GM23338 (cell line): Measurements from ENCODE around the gene ATP5MC2. TPM values are rescaled to one million over a fixed set of nuclear protein-coding genes. Genes with fewer than 3 reads are reported as not detected.

Experiments
- ATAC-seq: fragments of 200-7000 bp; cut with Tn5 transposase; 3 replicates; pipeline ENCODE4 v1.9.1; 2020
- DNase-seq: peaks from one replicate; pipeline ENCODE4 v3.0.0-alpha.2; 2015; ENCODE audit warnings: low spot score
- H2AFZ ChIP-seq: fragments of 200-600 bp; sonication (generic); 2 replicates; pipeline ENCODE4 v1.8.0; 2016; ENCODE audit warnings: antibody characterized with exemption, mild to moderate bottlenecking, moderate library complexity
- H3F3A ChIP-seq: fragments of 200-600 bp; sonication (generic); replicated peaks from 2 replicates; pipeline ENCODE4 v1.8.0; 2017; ENCODE audit warnings: antibody characterized with exemption, mixed run types, low read depth
- H3K27ac ChIP-seq: fragments of 200-600 bp; sonication (generic); 2 replicates; pipeline ENCODE4 v1.6.1; 2016; ENCODE audit warnings: low read depth
- H3K27me3 ChIP-seq: fragments of 200-600 bp; sonication (generic); 2 replicates; pipeline ENCODE4 v1.8.0; 2016; ENCODE audit warnings: mild to moderate bottlenecking, mixed run types, moderate library complexity; ENCODE audit not compliant: insufficient read depth
- H3K36me3 ChIP-seq: fragments of 200-600 bp; sonication (generic); 2 replicates; pipeline ENCODE4 v1.8.0; 2016; ENCODE audit warnings: mild to moderate bottlenecking; ENCODE audit not compliant: insufficient read depth
- H3K4me1 ChIP-seq: fragments of 200-600 bp; sonication (generic); 2 replicates; pipeline ENCODE4 v1.8.0; 2016; ENCODE audit warnings: mild to moderate bottlenecking, moderate library complexity; ENCODE audit not compliant: insufficient read depth
- H3K4me2 ChIP-seq: fragments of 200-600 bp; sonication (generic); 2 replicates; pipeline ENCODE4 v1.7.1; 2017; ENCODE audit warnings: mixed run types
- H3K4me3 ChIP-seq: fragments of 200-600 bp; sonication (generic); 2 replicates; pipeline ENCODE4 v1.6.1; 2016; ENCODE audit warnings: mixed run types
- H3K79me2 ChIP-seq: fragments of 200-600 bp; sonication (generic); replicated peaks from 2 replicates; pipeline ENCODE4 v1.8.0; 2017; ENCODE audit warnings: mild to moderate bottlenecking; ENCODE audit not compliant: insufficient read depth
- H3K9me2 ChIP-seq: fragments of 200-600 bp; sonication (generic); 2 replicates; pipeline ENCODE4 v1.8.0; 2017; ENCODE audit not compliant: insufficient read depth
- H4K20me1 ChIP-seq: fragments of 200-600 bp; sonication (generic); replicated peaks from 2 replicates; pipeline ENCODE4 v1.8.0; 2017; ENCODE audit warnings: mild to moderate bottlenecking; ENCODE audit not compliant: insufficient read depth
- H3K27ac Mint-ChIP-seq: 2 replicates; pipeline ENCODE4 v1.8.0; 2020; ENCODE audit warnings: inconsistent platforms, mild to moderate bottlenecking, moderate library complexity, mixed read lengths
- H3K27me3 Mint-ChIP-seq: 3 replicates; pipeline ENCODE4 v1.8.0; 2022; ENCODE audit warnings: low read depth, mild to moderate bottlenecking, moderate library complexity, mixed read lengths, inconsistent platforms; ENCODE audit not compliant: insufficient read depth, poor library complexity
- H3K36me3 Mint-ChIP-seq: 3 replicates; pipeline ENCODE4 v1.8.0; 2021; ENCODE audit warnings: low read depth, mild to moderate bottlenecking, inconsistent platforms, moderate library complexity, mixed read lengths
- H3K4me1 Mint-ChIP-seq: 3 replicates; pipeline ENCODE4 v1.8.0; 2020; ENCODE audit warnings: mild to moderate bottlenecking, inconsistent platforms, mixed read lengths
- H3K4me3 Mint-ChIP-seq: 3 replicates; pipeline ENCODE4 v1.8.0; 2021; ENCODE audit warnings: moderate library complexity, mild to moderate bottlenecking, inconsistent platforms, mixed read lengths
- H3K9me3 Mint-ChIP-seq: 3 replicates; pipeline ENCODE4 v1.8.0; 2020; ENCODE audit warnings: moderate library complexity, mild to moderate bottlenecking, inconsistent platforms, mixed read lengths
- CREB1 ChIP-seq: fragments of 250-450 bp; sonication (Bioruptor Pico); IDR thresholded peaks from 2 replicates; pipeline ENCODE4 v1.5.0; 2020; ENCODE audit warnings: low read depth, mild to moderate bottlenecking, moderate library complexity
- CTCF ChIP-seq, 2 experiments: fragments of 200-600 bp in 1 of 2; sonication (generic) in 1 of 2; conservative IDR thresholded peaks; 2 replicates each; pipeline versions ENCODE4 v1.5.1 to v1.6.1; 2016 to 2017; ENCODE audit warnings: antibody characterized with exemption in 2 of 2, low read depth in 2 of 2, mild to moderate bottlenecking in 2 of 2, moderate library complexity in 1 of 2
- ETS1 ChIP-seq: IDR thresholded peaks from 2 replicates; pipeline ENCODE4 v1.6.1; 2016; ENCODE audit warnings: antibody characterized with exemption
- EZH2 ChIP-seq: fragments of 200-600 bp; sonication (generic); IDR thresholded peaks from one replicate; pipeline ENCODE4 v1.8.0; 2017; ENCODE audit warnings: antibody characterized with exemption, mild to moderate bottlenecking, low read depth; ENCODE audit not compliant: unreplicated experiment
- EZH2phosphoT487 ChIP-seq: fragments of 200-600 bp; sonication (generic); IDR thresholded peaks from one replicate; pipeline ENCODE4 v1.8.1; 2018; ENCODE audit warnings: antibody characterized with exemption; ENCODE audit not compliant: unreplicated experiment
- JUNB ChIP-seq: IDR thresholded peaks from one replicate; pipeline ENCODE4 v1.6.1; 2016; ENCODE audit warnings: antibody characterized with exemption; ENCODE audit not compliant: unreplicated experiment
- NANOG ChIP-seq: IDR thresholded peaks from 2 replicates; pipeline ENCODE4 v1.6.1; 2016; ENCODE audit warnings: antibody characterized with exemption, borderline replicate concordance
- POLR2AphosphoS5 ChIP-seq: IDR thresholded peaks from 2 replicates; pipeline ENCODE4 v1.6.1; 2016; ENCODE audit warnings: antibody characterized with exemption, low read depth
- REST ChIP-seq: IDR thresholded peaks from one replicate; pipeline ENCODE4 v1.6.1; 2018; ENCODE audit warnings: antibody characterized with exemption; ENCODE audit not compliant: unreplicated experiment
- STAT1 ChIP-seq: IDR thresholded peaks from one replicate; pipeline ENCODE4 v1.6.1; 2016; ENCODE audit warnings: antibody characterized with exemption; ENCODE audit not compliant: unreplicated experiment
- ZNF114 ChIP-seq: fragments of 250-450 bp; sonication (Bioruptor Pico); IDR thresholded peaks from 2 replicates; pipeline ENCODE4 v1.5.0; 2020; ENCODE audit warnings: mild to moderate bottlenecking, moderate library complexity
- ZNF331 ChIP-seq: fragments of 250-450 bp; sonication (Bioruptor Pico); IDR thresholded peaks from 2 replicates; pipeline ENCODE4 v1.5.0; 2020; ENCODE audit warnings: low read depth, mild to moderate bottlenecking, moderate library complexity
- ZNF462 ChIP-seq: fragments of 250-450 bp; sonication (Bioruptor Pico); IDR thresholded peaks from 2 replicates; pipeline ENCODE4 v1.5.0; 2020; ENCODE audit warnings: mild to moderate bottlenecking, moderate library complexity
- polyA plus RNA-seq: library from polyadenylated mRNA; unstranded; fragments of >200 nt; fragmentation: Nextera tagmentation; extraction: Ambion mirVana; gene quantifications from 2 replicates; pipeline ENCODE4 v1.2.1, GENCODE V29; 2016
- total RNA-seq: library from RNA; depleted of rRNA; stranded (reverse); fragments of >200 nt; shearing (Covaris generic); gene quantifications from 2 replicates; pipeline ENCODE4 v1.2.3, GENCODE V29; 2014

ATP5MC2 gene
- total and polyA plus RNA-seq, 2 experiments from 2014 or later: 362 to 821 TPM

GRCh38 chr12:53713516-53713915, 37.6 kb upstream of the ATP5MC2 start:
- no peaks in the 10 kb centered on the region for H3K36me3 ChIP-seq
- no peak overlapping the region for H3K4me3 ChIP-seq
- TF ChIP-seq POLR2AphosphoS5: no peak
- no peak for TF ChIP-seq EZH2phosphoT487
- TF ChIP-seq ZNF331 (CRISPR knock-in tag): no peak
- TF ChIP-seq ETS1: no peak
- no peak for TF ChIP-seq REST
- no peak for TF ChIP-seq JUNB
- no peak for TF ChIP-seq STAT1
- TF ChIP-seq ZNF114 (CRISPR knock-in tag): no peak
- TF ChIP-seq CREB1 (CRISPR knock-in tag): no peak
- TF ChIP-seq ZNF462 (CRISPR knock-in tag): no peak
- no peak for TF ChIP-seq NANOG
- TF ChIP-seq CTCF (conservative IDR thresholded peaks at IDR 0.05; ENCODE audit: low read depth in 2 of 2): no peak
- TF ChIP-seq EZH2: no peak
- no peaks in the 10 kb centered on the region for H3K9me2 ChIP-seq
- Mint-ChIP-seq H3K4me3 (no peak overlapping the region), H3K9me3 (no peaks in the 10 kb centered on the region), H3K27me3 (peaks cover 8% of the 10 kb centered on the region), H3K4me1 (peaks cover 7% of the 10 kb centered on the region), H3K36me3 (no peaks in the 10 kb centered on the region), H3K27ac (no peak overlapping the region)
- H3K27ac ChIP-seq: no peak overlapping the region
- no peak overlapping the region for H3K4me2 ChIP-seq
- no peaks in the 10 kb centered on the region for H3K79me2 ChIP-seq
- peaks cover 6% of the 10 kb centered on the region; the same call in 1 of the 2 replicates for H3K27me3 ChIP-seq
- ATAC-seq (no peak), DNase-seq (no peak)
- no peak overlapping the region for H2AFZ ChIP-seq
- no peaks in the 10 kb centered on the region for H3F3A ChIP-seq
- H3K4me1 ChIP-seq: no peaks in the 10 kb centered on the region
- H4K20me1 ChIP-seq: no peaks in the 10 kb centered on the region
